Measurements from ENCODE around the gene DDX6.
"Not testable (repeated sequence)": the region's sequence is repeated elsewhere in the genome, so short reads cannot be mapped to it uniquely, and the experiment has no call there.

Gene DDX6

DNA sequence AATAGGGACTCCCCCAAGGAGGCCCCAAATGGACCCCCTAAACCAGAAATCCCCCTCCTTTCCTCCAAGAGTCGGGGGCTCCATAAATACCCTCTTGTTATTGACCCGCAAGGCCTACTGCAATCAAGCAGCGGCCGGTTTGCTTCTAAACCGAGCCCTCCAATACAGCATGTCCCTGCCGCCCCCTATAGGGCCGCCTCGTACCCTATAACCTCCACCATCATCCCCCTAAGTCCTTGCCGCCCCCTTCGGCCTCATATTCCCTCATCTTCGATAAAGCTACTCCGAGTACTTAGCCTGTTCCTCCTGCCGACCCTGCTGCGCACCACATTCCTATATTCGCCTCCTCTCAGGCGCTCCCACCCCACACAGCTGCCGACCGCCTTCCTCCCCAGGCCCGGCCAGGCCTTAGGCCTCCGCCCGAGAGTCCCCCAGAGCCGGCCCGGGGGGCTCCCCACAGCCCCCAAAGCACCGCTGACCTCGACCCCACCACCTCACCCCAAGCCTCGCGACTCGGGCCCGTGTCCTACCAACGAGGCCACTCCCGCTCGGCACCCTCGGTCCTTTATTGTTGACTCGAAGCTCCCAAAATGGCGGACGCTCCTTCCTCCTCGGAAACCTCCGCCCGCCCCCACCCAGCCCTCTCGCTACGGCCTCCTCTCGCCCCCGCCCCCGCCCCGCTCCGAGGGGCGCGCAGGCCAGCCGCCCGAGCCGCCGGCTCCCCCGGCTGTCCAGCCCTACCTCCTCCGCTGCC is 430 bp downstream of the DDX6 start:
- peak; percentile 56 for DNase-seq

DNA sequence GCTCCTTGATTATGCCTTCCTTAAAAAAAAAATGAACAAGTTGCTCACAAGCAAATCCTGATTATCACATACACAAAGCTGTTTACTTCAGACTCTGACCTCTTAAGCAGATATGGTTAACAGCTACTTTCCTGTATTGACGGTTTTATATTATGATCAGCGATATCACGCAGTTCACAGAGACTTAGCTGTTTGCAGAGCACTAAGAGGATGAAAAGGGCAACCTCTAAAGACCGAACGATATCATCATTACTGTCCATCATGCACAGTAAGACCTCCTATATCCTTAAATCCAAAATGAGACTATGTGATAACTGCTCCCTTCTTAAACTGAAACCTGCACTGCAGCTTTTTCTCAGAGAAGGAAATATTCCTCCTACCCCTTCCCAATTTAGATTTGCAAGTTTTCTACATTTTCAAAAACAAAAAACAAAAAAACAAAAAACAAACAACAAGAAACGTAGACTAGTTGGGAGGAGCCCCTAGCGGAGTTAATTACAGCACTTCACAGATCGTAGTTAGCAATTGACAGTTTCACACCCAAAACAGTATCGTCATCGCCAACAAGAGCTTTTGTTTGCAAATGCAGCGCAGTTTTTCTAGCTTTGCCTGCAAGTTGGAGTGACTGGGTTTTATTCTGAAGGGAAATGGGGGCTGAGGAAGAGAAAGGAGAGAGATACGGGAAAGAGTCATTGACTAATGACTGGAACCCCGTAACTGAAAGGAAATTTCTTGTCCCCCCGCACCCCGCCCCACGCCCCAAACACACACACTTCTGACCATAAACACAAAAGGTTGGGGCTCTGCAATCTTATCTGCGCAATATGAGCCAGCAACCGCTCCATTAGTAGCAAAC is 1.2 kb downstream of the DDX6 start:
- peak; percentile 40 for DNase-seq

DNA sequence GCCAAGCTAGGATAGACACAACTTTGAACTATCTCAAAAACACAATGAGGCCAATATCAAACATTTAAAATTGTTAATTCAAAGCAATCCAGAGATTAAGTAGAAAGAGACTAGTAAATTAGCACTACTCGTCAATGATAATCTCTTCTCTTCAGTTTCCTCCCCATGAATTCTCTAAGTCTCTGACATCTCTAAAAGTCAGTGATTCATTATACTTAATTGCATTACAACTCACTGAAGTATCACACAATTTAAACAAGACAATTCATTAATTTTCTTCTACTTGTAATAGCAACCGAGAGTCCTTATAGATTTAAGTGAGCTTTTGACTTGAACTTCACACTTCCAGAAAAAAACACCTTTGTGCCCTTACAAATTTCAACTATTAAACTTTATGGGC is 4.3 kb downstream of the DDX6 start:
- no peak for DNase-seq

DNA sequence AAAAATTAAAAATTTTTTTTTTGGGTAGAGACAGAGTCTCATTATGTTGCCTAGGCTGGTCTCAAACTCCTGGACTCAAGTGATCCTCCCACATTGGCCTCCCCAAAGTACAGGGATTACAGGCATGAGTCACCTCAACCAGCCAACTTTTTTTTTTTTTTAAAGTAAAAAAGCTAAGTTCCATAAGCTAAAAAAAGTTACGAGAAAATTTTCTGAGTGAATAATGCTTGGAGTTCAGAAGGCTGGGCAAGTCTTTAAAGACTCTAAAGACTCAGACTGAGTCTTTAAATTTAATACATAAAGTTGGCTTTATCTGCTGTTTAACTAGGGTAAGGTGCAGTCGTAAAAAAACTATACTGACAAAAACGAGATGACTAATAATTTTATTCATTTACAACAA is 5.6 kb downstream of the DDX6 start:
- DNase-seq = no peak

DNA sequence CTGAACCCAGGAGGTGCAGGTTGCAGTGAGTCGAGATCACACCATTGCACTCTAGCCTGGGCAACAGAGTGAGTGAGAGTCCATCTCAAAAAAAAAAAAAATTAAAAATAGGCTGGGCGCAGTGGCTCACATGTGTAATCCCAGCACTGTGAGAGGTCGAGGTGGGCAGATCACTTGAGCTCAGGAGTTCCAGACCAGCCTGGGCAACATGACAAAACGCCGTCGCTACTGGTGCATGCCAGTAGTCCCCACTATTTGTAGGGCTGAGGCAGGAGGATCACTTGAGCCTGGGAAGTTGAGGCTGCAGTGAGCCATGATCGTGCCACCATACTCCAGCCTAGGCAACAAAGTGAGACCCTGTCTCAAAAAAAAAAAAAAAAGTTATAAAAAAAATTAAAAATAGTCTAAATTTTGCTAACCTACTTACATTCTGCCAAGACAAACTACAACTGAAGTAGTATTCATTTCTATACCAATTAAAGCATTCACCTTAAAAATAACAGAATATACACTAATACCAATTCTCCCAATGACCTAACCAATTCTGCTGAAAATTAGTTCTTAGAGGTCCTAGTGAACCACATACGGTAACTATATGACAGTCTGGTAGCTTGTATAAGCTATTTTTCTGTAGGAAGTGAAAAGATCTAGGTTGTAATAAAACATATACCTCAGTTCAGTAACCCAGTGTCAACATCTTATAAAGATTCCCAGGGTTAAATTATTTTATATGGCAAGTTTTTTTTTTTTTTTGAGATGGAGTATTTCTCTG is 7.1 kb downstream of the DDX6 start:
- no peak for DNase-seq

DNA sequence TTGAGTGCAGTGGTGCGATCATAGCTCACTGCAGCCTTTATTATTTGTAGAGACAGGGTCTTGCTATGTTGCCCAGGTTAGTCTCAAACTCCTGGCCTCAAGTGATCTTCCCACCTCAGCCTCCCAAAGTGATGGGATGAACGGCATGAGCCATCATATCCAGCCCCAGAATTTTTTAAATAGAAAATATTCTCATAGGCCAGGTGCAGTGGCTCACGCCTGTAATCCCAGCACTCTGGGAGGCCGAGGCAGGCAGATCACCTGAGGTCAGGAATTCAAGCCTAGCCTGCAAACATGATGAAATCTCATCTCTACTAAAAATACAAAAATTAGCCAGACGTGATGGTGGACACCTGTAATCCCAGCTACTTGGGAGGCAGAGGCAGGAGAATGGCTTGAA is 7.6 kb downstream of the DDX6 start:
- not testable (repeated sequence) for DNase-seq

DNA sequence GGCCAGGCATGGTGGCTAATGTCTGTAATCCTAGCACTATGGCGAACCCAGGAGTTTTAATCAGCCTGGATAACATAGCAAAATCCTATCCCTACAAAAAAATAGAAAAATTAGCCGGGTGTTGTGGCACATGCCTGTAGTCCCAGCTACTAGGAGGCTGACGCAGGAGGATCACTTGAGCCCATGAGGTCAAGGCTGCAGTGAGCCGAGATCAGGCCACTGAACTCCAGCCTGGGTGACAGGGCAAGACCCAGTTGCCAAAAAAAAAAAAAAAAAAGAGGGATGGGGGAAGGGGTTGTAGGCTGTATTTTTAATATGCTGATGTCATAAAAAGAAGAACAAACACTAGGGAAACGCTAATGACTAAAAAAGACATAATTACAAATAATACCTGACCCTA is 12.1 kb downstream of the DDX6 start:
- DNase-seq = no peak

DNA sequence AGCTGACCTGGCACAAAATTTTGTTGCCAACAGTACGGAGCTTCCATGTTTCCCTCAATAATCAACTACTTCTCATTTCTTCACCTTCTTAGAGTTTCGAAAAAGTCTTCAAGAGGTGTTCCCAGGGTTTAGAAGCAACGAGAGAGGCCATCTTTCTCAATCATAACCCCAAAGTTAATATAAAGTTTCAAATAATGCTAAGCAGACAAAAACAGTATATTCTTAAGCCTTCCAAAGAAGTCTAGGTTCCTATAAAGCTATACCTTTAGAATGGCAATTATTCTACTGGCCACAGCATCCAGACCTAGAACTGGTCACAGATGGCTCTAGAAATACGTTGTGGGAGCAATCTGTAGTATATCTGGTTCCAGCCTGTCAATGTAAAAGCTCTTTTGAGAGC is 16.9 kb downstream of the DDX6 start:
- no peak for DNase-seq

DNA sequence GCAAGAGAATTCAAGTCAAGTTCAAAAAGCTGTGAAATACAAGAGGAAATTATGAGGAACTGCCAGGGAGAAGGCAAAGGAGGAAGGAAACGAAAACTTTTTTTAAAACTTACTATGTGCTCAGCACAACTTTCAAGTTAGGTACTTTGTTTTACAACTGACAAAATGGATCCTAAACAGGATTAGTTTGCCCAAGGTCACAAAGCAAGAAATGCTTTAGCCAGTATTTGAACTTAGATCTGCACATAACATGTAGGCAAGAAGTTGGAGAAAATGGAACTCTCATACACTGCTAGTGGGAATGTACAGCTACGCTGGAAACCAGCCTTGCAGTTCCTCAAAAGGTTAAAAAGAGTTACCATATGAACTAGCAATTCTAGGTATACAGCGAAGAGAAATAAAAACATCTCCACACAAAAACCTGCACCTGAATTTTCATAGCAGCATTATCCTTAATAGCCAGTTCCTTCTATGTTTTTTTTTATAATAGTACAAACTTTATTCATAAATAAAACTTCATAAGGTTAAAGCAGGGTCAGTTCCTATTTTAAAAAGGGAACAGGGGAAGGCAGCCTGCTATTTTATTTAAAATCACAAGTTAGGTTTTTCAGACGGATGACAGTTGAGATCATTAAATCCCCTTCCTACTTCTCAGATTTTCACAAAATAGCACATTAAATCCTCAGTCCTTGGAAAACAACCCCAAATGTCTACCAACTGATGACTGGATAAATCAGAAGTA is 19.2 kb downstream of the DDX6 start:
- no peak for DNase-seq

DNA sequence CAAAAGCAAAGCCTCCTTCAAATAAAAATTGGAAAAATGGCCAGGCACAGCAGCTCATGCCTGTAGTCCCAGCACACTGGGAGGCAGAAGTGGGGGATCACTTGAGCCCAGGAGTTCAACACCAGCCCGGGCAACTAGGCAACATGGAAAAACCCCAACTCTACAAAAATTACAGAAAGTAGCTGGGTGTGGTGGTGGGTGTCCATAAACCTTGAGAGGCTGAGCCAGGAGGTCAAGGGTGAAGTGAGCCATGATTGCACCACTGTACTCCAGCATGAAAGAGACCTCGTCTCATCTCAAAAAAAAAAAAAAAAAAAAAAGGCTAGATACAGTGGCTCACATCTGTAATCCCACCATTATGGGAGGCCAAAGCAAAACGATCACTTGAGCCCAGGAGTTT is 22.3 kb downstream of the DDX6 start:
- no peak for DNase-seq

DNA sequence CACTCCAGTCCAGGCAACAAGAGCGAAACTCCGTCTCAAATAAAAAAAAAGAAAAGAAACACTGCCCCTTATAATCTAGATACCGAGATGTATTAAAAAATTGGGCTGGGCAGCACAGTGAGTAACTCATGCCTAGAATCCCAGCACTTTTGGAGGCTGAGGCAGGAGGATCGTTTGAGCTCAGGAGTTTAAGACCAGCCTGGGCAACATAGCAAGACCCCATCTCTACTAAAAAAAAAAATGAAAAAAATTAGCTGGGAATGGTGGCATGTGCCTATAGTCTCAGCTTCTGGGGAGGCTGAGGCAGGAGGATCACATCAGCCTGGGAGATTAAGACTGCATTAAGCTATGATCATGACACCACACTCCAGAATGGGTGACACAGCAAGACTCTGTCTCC is 24.9 kb downstream of the DDX6 start:
- no peak for DNase-seq

DNA sequence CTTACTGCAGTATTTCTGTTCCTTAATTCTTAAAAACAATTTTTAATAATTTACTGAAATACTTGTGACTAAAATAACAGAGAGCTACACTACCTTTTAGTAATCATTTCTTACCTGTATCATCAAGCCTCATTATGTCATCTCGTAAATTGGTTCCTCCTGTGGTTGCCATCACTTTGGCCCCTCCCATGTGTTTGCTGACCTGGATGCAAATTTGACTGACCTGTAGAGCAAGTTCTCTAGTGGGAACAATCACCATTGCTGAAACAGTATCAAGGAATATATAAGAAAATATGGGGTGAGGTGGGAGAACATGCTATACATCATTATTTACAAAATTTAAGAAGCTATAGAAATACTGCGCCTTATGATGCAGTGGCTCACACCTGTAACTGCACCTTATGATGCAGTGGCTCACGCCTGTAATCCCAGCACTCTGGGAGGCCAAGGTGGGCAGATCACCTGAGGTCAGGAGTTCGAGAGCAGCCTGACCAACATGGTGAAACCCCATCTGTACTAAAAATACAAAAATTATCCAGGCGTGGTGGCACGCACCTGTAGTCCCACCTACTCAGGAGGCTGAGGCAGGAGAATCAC is 25.8 kb downstream of the DDX6 start:
- DNase-seq = not testable (repeated sequence)

DNA sequence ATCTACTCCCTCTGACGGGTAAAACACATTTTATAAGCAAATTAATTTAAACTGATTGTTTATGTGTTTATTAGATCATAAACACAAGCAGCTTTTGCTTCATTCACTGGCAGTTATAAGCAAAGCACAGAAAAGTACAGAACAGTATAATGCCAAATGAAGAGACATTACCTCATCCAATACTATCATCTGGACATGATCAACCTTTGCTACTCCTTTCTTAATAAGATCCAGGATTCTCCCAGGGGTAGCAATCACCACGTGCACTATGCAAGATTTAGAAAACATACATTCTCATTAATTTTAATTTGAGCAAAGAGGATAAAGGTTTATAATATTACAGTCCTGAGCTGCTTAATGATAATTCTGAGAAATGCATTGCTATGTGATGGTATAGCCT is 27.9 kb downstream of the DDX6 start:
- DNase-seq = no peak

DNA sequence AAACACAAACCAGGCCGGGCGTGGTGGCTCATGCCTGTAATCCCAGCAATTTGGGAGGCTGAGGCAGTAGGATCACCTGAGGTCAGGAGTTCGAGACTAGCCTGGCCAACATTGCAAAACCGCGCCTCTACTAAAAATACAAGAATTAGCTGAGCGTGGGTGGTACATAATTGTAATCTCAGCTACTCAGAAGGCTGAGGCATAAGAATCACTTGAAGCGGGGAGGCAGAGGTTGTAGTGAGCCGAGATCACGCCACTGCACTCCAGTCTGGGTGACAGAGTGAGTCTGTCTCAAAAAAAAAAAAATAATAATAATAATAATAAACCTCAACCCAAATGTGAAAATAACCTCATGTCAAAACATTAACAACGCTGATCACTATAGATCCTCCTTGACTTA is 29.0 kb downstream of the DDX6 start:
- not testable (repeated sequence) for DNase-seq

DNA sequence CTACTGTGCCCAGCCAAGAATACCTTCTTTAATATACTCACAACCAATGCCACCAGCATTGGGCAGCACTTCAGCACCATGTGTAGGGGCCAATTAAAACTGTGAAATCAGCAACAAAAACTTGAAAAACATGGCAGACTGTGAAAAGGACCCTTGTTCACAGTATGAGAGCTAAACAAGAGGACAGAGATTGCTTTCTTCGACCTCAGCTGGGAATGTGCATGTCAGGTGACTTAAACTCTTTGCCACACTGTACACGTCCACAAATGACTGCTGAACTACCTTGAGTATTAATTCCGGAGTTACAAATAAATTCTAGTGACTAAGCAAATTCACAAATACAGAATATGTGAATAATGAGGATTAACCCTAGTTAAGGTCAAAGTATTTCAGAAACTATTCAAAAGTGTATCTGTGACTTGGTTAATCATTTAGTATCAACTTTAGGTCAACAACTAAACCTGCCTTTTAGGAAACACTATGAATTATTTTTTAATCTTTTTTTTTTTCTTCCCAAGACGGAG is 33.0 kb downstream of the DDX6 start:
- DNase-seq = no peak

DNA sequence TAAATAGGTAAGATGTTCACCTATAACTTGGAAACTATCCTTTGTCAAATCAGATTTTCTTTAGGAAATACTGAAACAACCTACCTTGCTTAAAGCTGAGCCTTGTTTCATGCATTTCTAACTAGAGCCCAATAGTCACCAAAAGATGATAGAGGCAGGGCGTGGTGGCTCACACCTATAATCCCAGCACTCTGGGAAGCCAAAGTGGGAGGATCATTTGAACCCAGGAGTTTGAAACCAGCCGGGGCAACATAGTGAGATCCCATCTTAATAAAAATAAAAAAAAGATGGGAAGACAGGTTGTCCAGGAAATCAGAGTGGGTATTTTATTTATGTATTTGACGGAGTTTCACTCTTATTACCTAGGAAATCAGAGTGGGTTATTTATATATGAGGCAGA is 38.3 kb downstream of the DDX6 start:
- no peak for DNase-seq

DNA sequence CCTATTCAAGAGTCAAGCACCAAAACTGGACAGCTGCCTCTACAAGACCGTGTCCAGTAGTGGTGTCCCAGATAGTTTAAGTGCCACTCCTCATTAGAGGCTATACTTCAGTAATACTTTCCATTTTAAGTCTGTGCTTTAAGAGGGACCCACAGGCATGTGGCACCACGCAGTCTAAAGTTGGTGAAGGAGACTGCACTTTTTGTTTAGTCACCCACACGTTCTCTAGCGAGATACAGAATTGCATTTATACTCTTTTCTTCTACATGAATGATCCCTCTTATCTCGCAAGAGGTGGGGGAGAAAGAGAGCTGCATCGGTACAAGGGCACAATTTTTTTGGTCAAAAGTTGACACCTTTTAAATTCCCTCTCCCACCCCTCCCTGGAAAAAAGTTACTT is 41.5 kb downstream of the DDX6 start:
- no peak for DNase-seq

DNA sequence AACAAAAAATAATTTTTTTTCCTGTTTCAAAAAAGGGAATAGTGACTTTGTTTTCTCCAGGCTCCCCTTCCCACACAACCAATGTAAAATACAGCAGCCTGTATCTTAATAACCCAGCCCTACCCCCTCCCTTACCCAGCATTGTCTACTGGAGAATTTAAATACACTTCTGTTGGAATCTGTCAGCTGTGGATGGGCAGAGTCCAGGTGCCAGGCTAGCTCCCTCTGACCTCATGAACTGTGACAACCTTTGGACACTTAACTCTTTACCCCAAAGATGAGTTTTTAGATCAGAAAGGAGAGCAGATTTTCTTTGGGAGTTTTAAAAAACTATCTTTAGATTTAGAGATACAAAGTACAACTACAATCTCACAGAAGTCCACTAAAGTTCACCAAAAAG is 42.9 kb downstream of the DDX6 start:
- no peak for DNase-seq

DNA sequence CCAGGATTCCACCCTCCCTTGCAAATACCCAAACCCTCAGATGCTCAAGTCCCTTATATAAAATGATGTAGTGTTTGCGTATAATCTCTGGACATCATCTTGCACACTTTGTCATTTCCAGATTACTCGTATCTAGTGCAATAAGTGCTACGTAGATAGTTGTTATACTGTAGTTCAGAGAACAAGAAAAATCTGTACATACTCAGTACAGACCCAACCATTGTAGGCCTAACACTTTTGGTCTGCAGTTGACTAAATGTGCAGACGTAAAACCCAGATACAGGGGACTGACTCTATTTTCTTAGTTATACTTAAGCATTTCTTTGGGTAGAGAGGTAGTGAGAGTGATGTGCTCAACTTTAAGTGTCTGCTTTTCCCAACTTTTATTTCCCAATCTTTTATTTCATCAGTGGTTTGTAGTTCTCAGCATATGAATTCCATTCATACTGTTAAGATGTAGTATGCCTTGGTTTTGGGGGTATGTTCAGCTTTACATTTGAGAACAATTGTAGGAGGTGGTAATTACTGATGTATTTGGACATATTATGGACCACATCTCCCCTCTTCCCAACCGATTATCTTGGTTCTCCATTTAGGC is 43.9 kb downstream of the DDX6 start:
- no peak for DNase-seq

DNA sequence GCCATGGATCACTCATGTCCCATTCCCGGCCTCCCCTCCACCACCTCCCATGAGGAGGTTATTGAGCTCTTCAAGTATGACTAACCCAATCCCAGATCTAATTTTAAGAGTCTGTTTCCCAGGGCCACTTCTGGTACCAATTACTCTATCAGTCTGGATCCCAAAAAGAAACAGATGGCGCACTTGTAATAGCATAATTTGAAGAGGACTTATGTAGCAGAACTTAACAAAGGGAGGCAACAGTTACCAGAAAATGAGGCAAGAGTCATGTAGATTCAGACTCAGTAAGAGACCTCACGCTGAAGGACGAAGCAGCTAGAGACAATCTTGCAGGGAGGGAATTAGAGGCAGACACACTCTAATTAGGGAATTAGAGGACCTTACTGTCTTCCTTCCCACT is 46.9 kb downstream of the DDX6 start:
- no peak for DNase-seq

DNA sequence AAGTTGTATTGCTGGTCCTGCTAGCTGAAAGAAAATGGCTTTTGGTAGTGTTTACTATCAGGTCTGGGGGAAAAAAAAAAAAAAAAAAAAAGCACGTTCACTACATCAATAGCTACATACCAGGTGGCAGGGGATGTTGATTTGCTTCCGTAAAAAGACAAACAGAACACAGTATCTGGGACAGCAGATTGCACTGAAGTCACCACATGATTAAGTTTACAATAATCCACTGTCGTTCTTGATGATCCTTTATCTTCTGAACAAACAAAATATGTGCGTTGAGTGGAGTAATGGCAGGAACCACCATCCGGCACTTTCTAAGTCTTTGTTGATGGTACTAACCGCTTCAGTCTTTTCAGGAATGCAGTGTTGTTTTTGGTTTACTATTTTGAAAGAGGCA is 48.7 kb downstream of the DDX6 start:
- no peak for DNase-seq

DNA sequence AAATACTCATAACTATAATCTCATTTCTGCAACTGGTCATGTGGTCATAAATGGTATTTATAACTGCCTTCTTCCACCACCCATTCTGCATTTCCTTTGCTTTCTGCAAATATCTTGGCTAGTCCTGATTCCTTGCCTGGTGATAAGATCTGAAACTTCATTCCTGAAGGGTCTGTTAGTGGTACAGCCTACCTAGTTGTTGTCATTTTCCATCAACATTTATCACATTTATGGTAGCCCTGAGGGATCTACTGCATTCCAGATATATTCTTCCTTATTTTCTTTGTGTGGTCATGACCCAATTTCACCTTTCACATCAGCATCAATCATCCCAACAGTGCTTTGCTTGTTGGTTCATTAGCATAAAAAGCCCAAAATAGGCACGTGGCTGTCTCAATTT is 50.1 kb downstream of the DDX6 start:
- DNase-seq = no peak

Measured in NCI-H345 (cell line).